ENCODE data around the gene THAP6.
"Not testable (repeated sequence)": the region's sequence is repeated elsewhere in the genome, so short reads cannot be mapped to it uniquely, and the experiment has no call there.

THAP6 gene

DNA sequence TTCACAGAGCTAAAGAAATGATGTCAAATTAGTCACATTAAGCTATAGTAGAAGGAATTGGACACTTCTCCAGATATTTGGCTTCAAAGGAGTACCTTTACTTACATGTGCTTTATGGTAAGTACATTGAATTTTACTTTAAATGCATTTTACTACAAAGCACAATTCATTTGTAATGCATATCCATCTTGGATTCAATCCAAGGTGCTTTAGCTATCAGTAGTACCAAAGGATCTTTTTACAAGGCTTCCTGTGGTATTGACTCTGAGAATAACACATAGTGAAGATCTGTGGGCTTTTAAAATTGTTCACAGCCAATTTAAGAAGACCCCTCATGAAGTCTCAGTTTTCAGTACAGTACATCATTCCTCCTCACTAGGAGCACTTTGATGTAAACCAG is 13.2 kb downstream of the THAP6 start:
- Histone ChIP-seq H3K36me3 (peaks cover 37% of the 10 kb centered on the region), H3K27ac (no peak overlapping the region), H3K4me1 (ENCODE audit: control insufficient read depth in 1 of 2, insufficient read depth in 1 of 2, low read depth in 1 of 2, low read length in 1 of 2) (no peaks in the 10 kb centered on the region), H3K27me3 (no peaks in the 10 kb centered on the region), H3K9me3 (no peaks in the 10 kb centered on the region), H3K4me3 (ENCODE audit: low read depth in 1 of 2, low read length in 1 of 2) (no peak overlapping the region)
- TF ChIP-seq, protein P1, sequence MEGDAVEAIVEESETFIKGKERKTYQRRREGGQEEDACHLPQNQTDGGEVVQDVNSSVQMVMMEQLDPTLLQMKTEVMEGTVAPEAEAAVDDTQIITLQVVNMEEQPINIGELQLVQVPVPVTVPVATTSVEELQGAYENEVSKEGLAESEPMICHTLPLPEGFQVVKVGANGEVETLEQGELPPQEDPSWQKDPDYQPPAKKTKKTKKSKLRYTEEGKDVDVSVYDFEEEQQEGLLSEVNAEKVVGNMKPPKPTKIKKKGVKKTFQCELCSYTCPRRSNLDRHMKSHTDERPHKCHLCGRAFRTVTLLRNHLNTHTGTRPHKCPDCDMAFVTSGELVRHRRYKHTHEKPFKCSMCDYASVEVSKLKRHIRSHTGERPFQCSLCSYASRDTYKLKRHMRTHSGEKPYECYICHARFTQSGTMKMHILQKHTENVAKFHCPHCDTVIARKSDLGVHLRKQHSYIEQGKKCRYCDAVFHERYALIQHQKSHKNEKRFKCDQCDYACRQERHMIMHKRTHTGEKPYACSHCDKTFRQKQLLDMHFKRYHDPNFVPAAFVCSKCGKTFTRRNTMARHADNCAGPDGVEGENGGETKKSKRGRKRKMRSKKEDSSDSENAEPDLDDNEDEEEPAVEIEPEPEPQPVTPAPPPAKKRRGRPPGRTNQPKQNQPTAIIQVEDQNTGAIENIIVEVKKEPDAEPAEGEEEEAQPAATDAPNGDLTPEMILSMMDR (IDR thresholded peaks at IDR 0.05): no peak

DNA sequence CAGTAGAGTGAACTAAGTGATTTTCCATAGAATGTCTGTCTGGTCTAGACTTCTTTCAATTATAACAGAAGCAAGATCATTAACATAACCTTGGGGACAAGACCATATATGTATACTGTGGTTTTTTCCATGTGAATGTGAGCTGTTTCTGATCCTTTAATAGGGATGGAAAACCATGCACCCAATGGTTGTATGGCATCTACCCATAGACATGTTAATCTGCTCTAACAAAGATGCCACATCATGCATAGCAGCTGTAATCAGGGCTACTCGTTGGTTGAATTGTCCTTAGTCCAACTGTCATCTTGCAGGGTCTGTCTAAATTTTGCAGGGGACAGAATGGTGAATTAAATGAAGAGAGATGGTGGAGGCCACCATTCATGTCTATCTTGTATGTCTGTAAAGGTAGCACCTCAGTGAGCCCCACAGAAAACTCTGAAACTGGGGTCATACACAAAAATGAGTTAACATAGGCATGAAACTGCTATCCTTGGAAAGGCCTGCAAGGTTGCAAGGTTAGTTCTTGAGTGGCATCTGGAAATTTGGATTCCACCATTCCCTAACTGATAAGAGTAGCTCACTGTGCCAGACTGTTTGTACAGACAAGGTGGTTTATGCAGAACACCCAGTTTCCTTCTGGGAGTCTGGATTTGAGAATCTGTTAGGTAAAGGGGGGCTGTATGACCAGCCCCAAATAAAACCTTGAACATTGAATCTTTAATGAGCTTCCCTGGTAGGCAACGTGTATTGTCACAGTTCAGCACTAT is 16.5 kb downstream of the THAP6 start:
- H3K9me3 ChIP-seq: no peaks in the 10 kb centered on the region
- peaks cover 25% of the 10 kb centered on the region for H3K36me3 ChIP-seq
- TF ChIP-seq, protein P1 (IDR thresholded peaks at IDR 0.05): no peak
- H3K4me1 ChIP-seq (ENCODE audit: control insufficient read depth in 1 of 2, insufficient read depth in 1 of 2, low read depth in 1 of 2, low read length in 1 of 2): no peaks in the 10 kb centered on the region
- no peaks in the 10 kb centered on the region for H3K27me3 ChIP-seq
- H3K27ac ChIP-seq: no peak overlapping the region
- H3K4me3 ChIP-seq (ENCODE audit: low read depth in 1 of 2, low read length in 1 of 2): no peak overlapping the region

DNA sequence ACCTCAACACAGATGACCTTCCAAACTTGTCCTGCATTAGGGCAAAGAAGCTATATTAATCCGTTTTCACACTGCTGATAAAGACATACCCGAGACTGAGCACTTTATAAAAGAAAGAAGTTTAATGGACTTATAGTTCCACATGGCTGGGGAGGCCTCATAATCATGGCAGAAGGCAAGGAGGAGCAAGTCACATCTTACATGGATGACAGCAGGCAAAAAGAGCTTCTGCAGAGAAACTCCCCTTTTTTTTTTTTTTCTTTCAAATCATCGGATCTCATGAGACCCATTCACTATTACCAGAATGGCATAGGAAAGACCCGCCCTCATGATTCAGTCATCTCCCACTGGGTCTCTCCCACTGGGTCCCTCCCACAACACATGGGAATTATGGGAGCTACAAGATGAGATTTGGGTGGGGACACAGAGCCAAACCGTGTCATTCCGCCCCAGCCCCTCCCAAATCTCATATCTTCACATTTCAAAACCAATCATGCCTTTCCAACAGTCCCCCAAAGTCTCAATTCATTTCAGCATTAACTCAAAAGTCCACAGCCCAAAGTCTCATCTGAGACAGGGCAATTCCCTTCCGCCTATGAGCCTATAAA is 17.4 kb downstream of the THAP6 start:
- H3K36me3 ChIP-seq: peaks cover 21% of the 10 kb centered on the region
- not testable (repeated sequence) for H3K4me1 ChIP-seq (ENCODE audit: control insufficient read depth in 1 of 2, insufficient read depth in 1 of 2, low read depth in 1 of 2, low read length in 1 of 2); H3K27me3 ChIP-seq; H3K4me3 ChIP-seq (ENCODE audit: low read depth in 1 of 2, low read length in 1 of 2); H3K9me3 ChIP-seq; H3K27ac ChIP-seq

DNA sequence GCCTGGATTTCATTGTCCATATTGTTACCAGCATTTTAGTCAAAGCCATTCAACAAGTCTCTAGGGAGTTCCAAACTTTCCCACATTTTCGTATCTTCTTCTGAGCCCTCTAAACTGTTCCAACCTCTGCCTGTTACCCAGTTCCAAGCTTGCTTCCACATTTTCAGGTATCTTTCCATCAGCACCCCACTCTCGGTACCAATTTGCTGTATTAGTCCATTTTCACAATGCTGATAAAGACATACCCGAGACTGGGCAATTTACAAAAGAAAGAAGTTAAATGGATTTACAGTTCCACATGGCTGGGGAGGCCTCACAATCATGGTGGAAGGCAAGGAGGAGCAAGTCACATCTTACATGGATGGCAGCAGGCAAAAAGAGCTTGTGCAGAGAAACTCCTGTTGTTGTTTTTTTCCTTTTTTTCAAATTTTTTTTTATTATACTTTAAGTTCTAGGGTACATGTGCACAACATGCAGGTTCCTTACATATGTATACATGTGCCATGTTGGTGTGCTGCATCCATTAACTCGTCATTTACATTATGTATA is 19.1 kb downstream of the THAP6 start:
- H3K27ac ChIP-seq; H3K4me3 ChIP-seq (ENCODE audit: low read depth in 1 of 2, low read length in 1 of 2); H3K9me3 ChIP-seq; H3K27me3 ChIP-seq; H3K4me1 ChIP-seq (ENCODE audit: control insufficient read depth in 1 of 2, insufficient read depth in 1 of 2, low read depth in 1 of 2, low read length in 1 of 2); H3K36me3 ChIP-seq: not testable (repeated sequence)

DNA sequence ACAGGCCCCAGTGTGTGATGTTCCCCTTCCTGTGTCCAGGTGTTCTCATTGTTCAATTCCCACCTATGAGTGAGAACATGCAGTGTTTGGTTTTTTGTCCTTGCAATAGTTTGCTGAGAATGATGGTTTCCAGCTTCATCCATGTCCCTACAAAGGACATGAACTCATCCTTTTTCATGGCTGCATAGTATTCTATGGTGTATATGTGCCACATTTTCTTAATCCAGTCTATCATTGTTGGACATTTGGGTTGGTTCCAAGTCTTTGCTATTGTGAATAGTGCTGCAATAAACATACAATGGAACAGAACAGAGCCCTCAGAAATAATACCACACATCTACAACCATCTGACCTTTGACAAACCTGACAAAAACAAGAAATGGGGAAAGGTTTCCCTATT is 19.7 kb downstream of the THAP6 start:
- H3K27me3 ChIP-seq; H3K9me3 ChIP-seq; H3K4me3 ChIP-seq (ENCODE audit: low read depth in 1 of 2, low read length in 1 of 2); H3K27ac ChIP-seq; H3K36me3 ChIP-seq; H3K4me1 ChIP-seq (ENCODE audit: control insufficient read depth in 1 of 2, insufficient read depth in 1 of 2, low read depth in 1 of 2, low read length in 1 of 2): not testable (repeated sequence)

DNA sequence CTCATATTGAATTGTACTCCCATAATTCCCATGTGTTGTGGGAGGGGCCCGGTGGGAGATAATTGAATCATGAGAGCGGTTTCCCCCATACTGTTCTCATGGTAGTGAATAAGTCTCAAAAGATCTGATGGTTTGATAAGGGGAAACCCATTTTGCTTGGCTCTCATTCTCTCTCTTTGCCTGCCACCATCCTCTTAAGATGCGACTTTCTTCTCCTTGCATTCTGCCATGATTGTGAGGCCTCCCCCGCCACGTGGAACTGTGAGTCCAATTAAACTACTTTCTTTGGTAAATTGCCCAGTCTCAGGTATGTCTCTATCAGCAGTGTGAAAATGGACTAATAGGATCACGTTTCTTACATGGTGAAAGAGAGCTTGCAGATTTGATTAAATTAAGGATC is 23.0 kb downstream of the THAP6 start:
- H3K4me1 ChIP-seq (ENCODE audit: control insufficient read depth in 1 of 2, insufficient read depth in 1 of 2, low read depth in 1 of 2, low read length in 1 of 2); H3K4me3 ChIP-seq (ENCODE audit: low read depth in 1 of 2, low read length in 1 of 2): not testable (repeated sequence)

DNA sequence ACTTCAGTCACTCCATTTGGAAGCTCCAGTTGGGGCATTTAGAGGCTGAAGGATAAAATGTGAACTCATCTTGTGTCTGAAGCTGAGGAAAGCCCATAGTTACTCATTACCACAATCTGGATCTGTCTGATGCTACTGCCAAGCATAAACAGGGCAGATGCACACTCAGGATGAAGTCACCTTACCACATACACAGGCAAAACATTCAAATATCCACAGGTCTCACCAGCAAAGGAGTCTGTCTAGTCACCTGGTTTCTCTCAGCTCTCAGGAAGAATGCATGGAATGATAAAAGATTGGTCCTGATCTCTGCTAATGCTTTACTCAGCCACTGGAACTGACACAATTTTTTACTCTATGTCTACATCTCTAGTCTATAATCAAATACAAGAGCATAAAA is 28.6 kb downstream of the THAP6 start:
- Histone ChIP-seq H3K9me3 (no peaks in the 10 kb centered on the region), H3K4me1 (ENCODE audit: control insufficient read depth in 1 of 2, insufficient read depth in 1 of 2, low read depth in 1 of 2, low read length in 1 of 2) (no peaks in the 10 kb centered on the region), H3K36me3 (no peaks in the 10 kb centered on the region), H3K27me3 (no peaks in the 10 kb centered on the region), H3K4me3 (ENCODE audit: low read depth in 1 of 2, low read length in 1 of 2) (no peak overlapping the region), H3K27ac (no peak overlapping the region)
- TF ChIP-seq, protein P1 (IDR thresholded peaks at IDR 0.05): no peak

More for the DNA sequence above, 23.0 kb downstream of the THAP6 start:
- H3K27ac ChIP-seq, H3K9me3 ChIP-seq, H3K36me3 ChIP-seq, H3K27me3 ChIP-seq: not testable (repeated sequence)

DNA sequence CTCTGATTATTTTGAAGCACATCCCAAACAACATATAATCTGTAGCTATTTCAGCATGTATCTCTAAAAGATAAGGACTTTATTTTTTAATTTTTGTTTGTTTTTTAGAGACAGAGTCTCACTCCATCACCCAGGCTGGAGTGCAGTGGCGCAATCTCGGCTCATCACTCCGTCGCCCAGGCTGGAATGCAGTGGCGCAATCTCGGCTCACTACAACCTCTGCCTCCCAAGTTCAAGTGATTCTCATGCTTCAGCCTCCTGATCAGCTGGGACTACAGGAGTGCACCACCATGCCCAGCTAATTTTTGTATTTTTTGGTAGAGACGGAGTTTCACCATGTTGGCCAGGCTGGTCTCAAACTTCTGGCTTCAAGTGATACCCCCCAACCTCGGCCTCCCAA is 29.9 kb downstream of the THAP6 start:
- not testable (repeated sequence) for H3K4me1 ChIP-seq (ENCODE audit: control insufficient read depth in 1 of 2, insufficient read depth in 1 of 2, low read depth in 1 of 2, low read length in 1 of 2); H3K27ac ChIP-seq; H3K36me3 ChIP-seq; H3K4me3 ChIP-seq (ENCODE audit: low read depth in 1 of 2, low read length in 1 of 2); H3K9me3 ChIP-seq; H3K27me3 ChIP-seq

All from neutrophil (primary cell).